Measurements from ENCODE around the gene CD96. TPM values are rescaled to one million over a fixed set of nuclear protein-coding genes. Genes with fewer than 3 reads are reported as not detected.
A peak's percentile ranks its signal among the peaks of the same experiment; 100 is the strongest.
"Not testable (repeated sequence)": the region's sequence is repeated elsewhere in the genome, so short reads cannot be mapped to it uniquely, and the experiment has no call there.

CD96 gene
- total RNA-seq, 1 donor from 2014 or later: 0.27 TPM

DNA sequence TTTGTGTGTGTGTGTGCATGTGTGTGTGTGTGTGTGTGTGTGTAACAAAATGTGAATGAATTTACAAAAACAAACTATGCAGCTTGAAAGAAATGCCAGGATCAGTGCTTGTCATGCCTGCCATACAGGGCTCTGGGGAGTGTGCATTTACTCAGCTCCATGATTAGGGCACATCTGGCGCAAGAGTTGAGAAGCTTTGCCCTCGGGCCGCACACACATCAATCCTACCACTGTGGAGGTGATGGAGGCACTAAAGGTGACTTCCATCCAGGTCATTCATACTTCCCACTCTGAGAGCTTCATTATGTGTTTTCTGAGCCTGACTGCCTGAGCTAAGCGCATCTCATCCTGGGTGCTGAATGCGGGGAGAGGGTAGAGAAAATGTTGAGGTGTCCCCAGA, 125.2 kb downstream of the CD96 start:
- no peak for DNase-seq (ENCODE audit: low spot score in 2 of 2, unreplicated experiment in 2 of 2)
- peaks cover 12% of the 10 kb centered on the region for H3K9me3 Mint-ChIP-seq
- H3K36me3 Mint-ChIP-seq: peaks cover 9% of the 10 kb centered on the region
- TF ChIP-seq, protein P1, sequence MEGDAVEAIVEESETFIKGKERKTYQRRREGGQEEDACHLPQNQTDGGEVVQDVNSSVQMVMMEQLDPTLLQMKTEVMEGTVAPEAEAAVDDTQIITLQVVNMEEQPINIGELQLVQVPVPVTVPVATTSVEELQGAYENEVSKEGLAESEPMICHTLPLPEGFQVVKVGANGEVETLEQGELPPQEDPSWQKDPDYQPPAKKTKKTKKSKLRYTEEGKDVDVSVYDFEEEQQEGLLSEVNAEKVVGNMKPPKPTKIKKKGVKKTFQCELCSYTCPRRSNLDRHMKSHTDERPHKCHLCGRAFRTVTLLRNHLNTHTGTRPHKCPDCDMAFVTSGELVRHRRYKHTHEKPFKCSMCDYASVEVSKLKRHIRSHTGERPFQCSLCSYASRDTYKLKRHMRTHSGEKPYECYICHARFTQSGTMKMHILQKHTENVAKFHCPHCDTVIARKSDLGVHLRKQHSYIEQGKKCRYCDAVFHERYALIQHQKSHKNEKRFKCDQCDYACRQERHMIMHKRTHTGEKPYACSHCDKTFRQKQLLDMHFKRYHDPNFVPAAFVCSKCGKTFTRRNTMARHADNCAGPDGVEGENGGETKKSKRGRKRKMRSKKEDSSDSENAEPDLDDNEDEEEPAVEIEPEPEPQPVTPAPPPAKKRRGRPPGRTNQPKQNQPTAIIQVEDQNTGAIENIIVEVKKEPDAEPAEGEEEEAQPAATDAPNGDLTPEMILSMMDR (IDR thresholded peaks at IDR 0.05; ENCODE audit: unreplicated experiment): no peak
- peaks cover 7% of the 10 kb centered on the region for H3K4me1 Mint-ChIP-seq
- H3K27ac Mint-ChIP-seq: no peak overlapping the region
- no peak overlapping the region for H3K4me3 Mint-ChIP-seq
- no peaks in the 10 kb centered on the region for H3K27me3 Mint-ChIP-seq (ENCODE audit: low read depth)

DNA sequence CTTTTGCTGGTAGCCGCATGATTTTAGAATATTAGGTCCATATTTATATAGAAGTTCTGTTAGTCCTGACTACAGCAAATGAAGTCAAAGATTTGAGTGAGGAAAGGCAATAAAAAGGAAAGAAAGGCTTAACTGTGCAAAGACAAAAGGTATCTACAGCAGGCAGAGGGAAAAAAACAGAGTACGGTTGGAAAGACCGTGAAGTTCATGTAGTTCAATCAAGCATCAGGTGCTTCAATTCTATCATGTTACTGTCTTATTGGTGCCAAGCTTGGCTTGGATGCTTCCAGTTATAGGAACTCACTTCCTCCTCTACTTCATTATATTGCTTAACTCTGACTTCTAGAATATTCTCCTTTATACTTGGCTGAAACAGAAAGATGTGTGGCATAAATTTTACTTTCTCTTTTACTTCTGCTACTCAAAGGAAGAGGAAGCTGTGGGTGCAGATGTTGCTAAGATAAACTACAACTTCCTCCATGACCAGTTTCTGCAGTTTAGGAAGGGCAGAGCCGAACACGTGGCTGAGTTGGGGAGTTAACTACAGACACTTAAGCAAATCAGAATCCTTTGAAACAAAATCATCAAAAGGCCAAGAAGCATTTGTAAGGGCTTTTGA, 125.7 kb downstream of the CD96 start:
- Mint-ChIP-seq H3K36me3 (peaks cover 5% of the 10 kb centered on the region), H3K4me1 (peaks cover 7% of the 10 kb centered on the region), H3K27me3 (ENCODE audit: low read depth) (no peaks in the 10 kb centered on the region), H3K9me3 (peaks cover 7% of the 10 kb centered on the region), H3K4me3 (no peak overlapping the region), H3K27ac (no peak overlapping the region)
- no peak for DNase-seq (ENCODE audit: low spot score in 2 of 2, unreplicated experiment in 2 of 2)
- TF ChIP-seq, protein P1 (IDR thresholded peaks at IDR 0.05; ENCODE audit: unreplicated experiment): no peak

DNA sequence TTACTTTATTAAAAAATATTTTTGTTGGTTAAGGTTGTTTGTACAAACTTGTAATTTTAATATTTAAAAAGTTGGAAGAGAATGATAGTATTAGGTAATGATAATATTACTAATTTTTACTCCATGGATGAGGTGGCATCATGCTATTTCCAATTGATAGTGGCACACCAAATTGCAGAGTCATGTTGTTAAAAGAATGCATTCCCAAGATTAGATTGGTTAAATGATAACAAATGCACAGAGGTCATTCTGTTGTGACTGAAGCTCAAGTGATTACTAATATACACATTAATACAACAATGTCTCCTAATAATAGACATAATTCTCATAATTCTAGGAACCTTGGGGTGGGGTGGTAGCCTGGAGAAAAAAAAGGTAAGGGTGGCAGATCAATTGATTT, 126.3 kb downstream of the CD96 start:
- H3K9me3 Mint-ChIP-seq: peaks cover 3% of the 10 kb centered on the region
- no peak overlapping the region for H3K27ac Mint-ChIP-seq
- no peak overlapping the region for H3K4me3 Mint-ChIP-seq
- DNase-seq (ENCODE audit: low spot score in 2 of 2, unreplicated experiment in 2 of 2): no peak
- no peaks in the 10 kb centered on the region for H3K27me3 Mint-ChIP-seq (ENCODE audit: low read depth)
- H3K36me3 Mint-ChIP-seq: peaks cover 2% of the 10 kb centered on the region
- H3K4me1 Mint-ChIP-seq: peaks cover 9% of the 10 kb centered on the region
- TF ChIP-seq, protein P1 (IDR thresholded peaks at IDR 0.05; ENCODE audit: unreplicated experiment): no peak

DNA sequence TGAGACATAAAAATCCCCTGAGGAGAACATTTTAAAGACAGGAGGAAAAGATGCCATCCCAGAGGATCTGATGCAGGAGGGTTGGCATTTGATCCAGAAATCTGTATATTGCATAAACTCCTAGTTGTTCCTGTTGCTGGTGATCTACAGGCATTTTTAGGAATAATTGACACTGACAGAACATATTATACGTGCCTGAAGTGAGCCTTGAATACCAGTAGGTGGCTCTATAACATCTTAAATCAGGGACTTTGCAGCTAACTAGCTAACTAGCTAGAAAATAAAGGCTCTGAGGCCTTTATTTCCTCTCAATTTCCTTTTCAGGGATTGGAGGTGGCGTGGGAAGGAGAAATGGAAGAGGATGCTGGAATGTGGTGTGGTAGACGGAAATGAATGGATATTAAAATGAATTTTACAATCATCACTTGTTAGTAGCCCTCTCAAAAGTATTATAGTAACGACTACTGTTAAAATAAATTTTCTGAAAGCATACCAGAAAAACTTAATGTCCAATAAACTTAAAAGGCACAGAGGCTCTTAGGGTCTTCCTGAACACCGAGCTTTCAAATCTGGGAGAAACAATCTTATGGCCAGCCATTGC, 127.0 kb downstream of the CD96 start:
- no peak for DNase-seq (ENCODE audit: low spot score in 2 of 2, unreplicated experiment in 2 of 2)
- H3K4me3 Mint-ChIP-seq: no peak overlapping the region
- H3K27me3 Mint-ChIP-seq (ENCODE audit: low read depth): no peaks in the 10 kb centered on the region
- H3K27ac Mint-ChIP-seq: no peak overlapping the region
- no peaks in the 10 kb centered on the region for H3K36me3 Mint-ChIP-seq
- peaks cover 13% of the 10 kb centered on the region for H3K4me1 Mint-ChIP-seq
- TF ChIP-seq, protein P1 (IDR thresholded peaks at IDR 0.05; ENCODE audit: unreplicated experiment): peak; percentile 60
- H3K9me3 Mint-ChIP-seq: no peaks in the 10 kb centered on the region

DNA sequence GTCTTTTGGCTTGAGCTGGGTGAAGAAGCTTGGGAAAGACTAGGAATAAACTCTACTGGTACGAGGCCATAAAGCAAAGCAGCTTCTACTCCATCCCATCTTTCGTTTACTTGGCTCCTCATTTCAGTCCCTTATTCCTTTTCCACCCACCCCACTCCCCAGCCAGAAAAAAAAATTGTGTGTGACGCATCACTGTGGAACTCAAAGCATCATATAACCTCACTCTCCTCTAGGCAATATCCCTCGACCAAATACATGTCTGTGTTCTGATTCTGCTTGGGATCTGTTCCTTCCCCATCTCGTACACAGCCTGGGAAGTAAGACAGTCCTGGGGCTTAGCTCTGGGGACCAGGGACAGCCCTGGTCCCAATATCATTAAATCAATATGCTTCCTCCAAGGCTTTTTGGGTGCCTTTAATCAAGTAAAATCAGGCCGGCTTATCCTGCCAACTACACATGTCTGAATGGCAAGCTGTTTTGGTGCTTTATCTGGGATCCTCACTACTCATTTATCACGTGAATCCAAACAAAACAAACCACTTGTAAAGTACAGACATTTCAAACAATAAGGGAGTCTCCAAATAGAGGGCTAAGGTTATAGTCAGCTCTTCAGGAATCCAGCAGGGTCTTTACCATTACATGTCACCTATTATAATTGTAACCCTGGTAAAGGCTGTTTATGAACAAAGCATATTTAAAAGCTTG, 128.1 kb downstream of the CD96 start:
- Mint-ChIP-seq H3K4me3 (no peak overlapping the region), H3K9me3 (no peaks in the 10 kb centered on the region), H3K27ac (no peak overlapping the region), H3K27me3 (ENCODE audit: low read depth) (no peaks in the 10 kb centered on the region), H3K36me3 (no peaks in the 10 kb centered on the region), H3K4me1 (peaks cover 20% of the 10 kb centered on the region)
- TF ChIP-seq, protein P1 (IDR thresholded peaks at IDR 0.05; ENCODE audit: unreplicated experiment): no peak
- no peak for DNase-seq (ENCODE audit: low spot score in 2 of 2, unreplicated experiment in 2 of 2)

DNA sequence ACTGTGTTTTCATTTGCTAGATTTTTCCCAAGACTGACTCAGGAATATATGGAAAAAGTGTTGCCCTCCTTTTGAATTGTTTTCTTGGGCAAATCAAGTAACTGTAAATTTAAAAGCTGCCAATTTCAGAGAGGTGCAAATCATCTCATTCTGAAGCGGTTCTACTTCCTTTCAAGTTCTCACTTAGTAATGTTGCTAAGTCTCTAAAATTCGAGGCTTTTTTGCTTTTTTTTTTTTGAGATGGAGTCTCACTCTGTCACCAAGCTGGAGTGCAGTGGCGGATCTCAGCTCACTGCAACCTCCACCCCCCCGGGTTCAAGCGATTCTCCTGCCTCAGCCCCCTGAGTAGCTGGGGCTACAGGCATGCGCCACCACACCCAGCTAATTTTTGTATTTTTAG, 130.5 kb downstream of the CD96 start:
- H3K9me3 Mint-ChIP-seq; DNase-seq (ENCODE audit: low spot score in 2 of 2, unreplicated experiment in 2 of 2); H3K27ac Mint-ChIP-seq; H3K4me3 Mint-ChIP-seq; H3K36me3 Mint-ChIP-seq; H3K27me3 Mint-ChIP-seq (ENCODE audit: low read depth): not testable (repeated sequence)
- peaks cover 37% of the 10 kb centered on the region for H3K4me1 Mint-ChIP-seq
